BE2C (cell line): ENCODE data around the gene VENTX.

ENCODE experiments used
- DNase-seq: peaks from one replicate; pipeline ENCODE4 v3.0.0-alpha.2; 2020
- H3K27me3 ChIP-seq: fragments of 250-450 bp; sonication (Bioruptor Pico); 2 replicates; pipeline ENCODE4 v1.5.1; 2020; ENCODE audit warnings: mild to moderate bottlenecking
- H3K36me3 ChIP-seq: fragments of 250-450 bp; sonication (Bioruptor Pico); 2 replicates; pipeline ENCODE4 v1.5.1; 2020; ENCODE audit warnings: mild to moderate bottlenecking
- H3K4me1 ChIP-seq: fragments of 250-450 bp; sonication (Bioruptor Pico); 2 replicates; pipeline ENCODE4 v1.5.1; 2020
- H3K4me3 ChIP-seq: 2 replicates; pipeline ENCODE4 v1.5.1; 2011; ENCODE audit warnings: low read depth, low read length
- H3K9me3 ChIP-seq: fragments of 250-450 bp; sonication (Bioruptor Pico); 2 replicates; pipeline ENCODE4 v1.5.1; 2020
- CTCF ChIP-seq: IDR thresholded peaks from 2 replicates; pipeline ENCODE4 v1.5.1; 2012; ENCODE audit warnings: mild to moderate bottlenecking, low read depth, low read length

VENTX gene

GRCh38 chr10:133225707-133226191 lies 11.9 kb upstream of the VENTX start:
- peaks cover 58% of the 10 kb centered on the region for H3K27me3 ChIP-seq
- DNase-seq: no peak
- H3K4me1 ChIP-seq: no peaks in the 10 kb centered on the region

DNA sequence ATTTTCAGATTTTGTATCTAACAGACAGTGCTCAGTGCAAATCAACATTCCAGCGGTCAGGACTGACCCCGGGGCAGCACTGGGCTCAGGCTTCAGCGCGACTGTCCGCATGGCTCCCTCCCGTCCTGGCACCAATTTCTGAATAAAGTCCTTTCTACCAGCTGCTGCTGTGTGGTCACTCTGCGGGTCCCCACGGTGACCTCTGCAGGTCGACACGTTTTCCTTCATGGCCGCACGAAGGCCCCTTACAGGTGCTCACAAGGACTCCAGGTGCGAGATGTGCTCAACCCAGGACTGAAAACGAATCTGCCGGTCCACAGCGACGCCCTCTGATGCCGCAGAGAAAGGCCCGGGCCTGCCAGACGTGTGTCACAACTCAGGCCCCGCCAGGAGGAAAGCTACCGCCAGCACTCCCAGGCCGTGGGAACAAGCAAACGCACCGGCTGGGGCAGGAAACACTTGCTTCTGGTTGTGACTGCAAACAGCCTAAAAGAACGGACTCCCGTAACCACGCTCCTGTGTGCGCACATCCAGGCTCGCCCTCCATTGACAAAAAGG lies 11.3 kb upstream of the VENTX start:
- TF ChIP-seq CTCF: no peak
- peaks cover 62% of the 10 kb centered on the region for H3K27me3 ChIP-seq
- H3K9me3 ChIP-seq: no peaks in the 10 kb centered on the region
- no peak overlapping the region for H3K4me3 ChIP-seq
- DNase-seq: no peak
- H3K4me1 ChIP-seq: no peaks in the 10 kb centered on the region
- H3K36me3 ChIP-seq: no peaks in the 10 kb centered on the region

More at GRCh38 chr10:133225707-133226191, 11.9 kb upstream of the VENTX start:
- Histone ChIP-seq H3K36me3 (no peaks in the 10 kb centered on the region), H3K4me3 (no peak overlapping the region), H3K9me3 (no peaks in the 10 kb centered on the region)
- no peak for TF ChIP-seq CTCF

DNA sequence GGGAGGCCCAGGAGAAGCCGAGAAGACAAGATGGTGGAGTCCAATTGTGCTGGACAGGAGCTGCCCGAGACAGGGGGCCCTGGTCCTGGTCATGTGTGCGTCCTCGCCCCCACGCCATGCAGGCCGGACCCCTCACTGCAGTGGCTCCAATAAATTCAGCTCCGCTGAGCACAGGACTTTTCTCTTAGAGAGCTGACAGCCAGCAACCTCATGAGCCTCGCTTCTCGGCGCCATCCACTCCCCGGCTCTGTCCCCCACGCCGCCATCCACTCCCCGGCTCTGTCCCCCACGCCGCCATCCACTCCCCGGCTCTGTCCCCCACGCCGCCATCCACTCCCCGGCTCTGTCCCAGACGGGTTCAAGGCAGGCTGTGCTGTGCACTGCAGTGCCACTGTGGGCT lies 10.4 kb upstream of the VENTX start:
- peaks cover 71% of the 10 kb centered on the region for H3K27me3 ChIP-seq
- no peak for TF ChIP-seq CTCF
- no peak overlapping the region for H3K4me3 ChIP-seq
- no peak for DNase-seq
- H3K36me3 ChIP-seq: no peaks in the 10 kb centered on the region
- no peaks in the 10 kb centered on the region for H3K4me1 ChIP-seq
- H3K9me3 ChIP-seq: no peaks in the 10 kb centered on the region

- DNase-seq: no peak
- Histone ChIP-seq H3K36me3 (no peaks in the 10 kb centered on the region), H3K27me3 (peaks cover 78% of the 10 kb centered on the region), H3K4me3 (no peak overlapping the region), H3K9me3 (no peaks in the 10 kb centered on the region), H3K4me1 (no peaks in the 10 kb centered on the region)
- no peak for TF ChIP-seq CTCF
Measured at GRCh38 chr10:133229265-133230043, 8.2 kb upstream of the VENTX start.

DNA sequence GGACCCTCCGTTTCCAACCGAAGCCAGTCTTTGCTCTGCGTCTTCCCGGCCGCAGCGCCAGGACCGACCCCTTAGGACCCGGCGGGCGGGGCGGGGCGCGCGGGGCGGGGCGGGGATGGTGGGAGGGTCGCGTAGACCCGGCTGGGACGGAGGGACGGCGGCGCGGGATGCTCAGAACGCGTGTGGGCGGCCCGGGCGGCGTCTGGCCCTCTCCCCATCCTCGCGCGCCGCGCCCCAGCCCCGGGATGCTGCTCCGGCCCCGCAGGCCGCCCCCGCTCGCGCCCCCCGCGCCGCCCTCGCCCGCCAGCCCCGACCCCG lies 7.7 kb upstream of the VENTX start, which contains the start of gene UTF1:
Gene UTF1, plus strand, starts transcription at position 174 of the 318 bp plus-strand sequence. Its CDS starts 72 bp downstream, at position 246.
- no peak for TF ChIP-seq CTCF
- H3K4me3 ChIP-seq: no peak within 1 kb of the TSS

DNA sequence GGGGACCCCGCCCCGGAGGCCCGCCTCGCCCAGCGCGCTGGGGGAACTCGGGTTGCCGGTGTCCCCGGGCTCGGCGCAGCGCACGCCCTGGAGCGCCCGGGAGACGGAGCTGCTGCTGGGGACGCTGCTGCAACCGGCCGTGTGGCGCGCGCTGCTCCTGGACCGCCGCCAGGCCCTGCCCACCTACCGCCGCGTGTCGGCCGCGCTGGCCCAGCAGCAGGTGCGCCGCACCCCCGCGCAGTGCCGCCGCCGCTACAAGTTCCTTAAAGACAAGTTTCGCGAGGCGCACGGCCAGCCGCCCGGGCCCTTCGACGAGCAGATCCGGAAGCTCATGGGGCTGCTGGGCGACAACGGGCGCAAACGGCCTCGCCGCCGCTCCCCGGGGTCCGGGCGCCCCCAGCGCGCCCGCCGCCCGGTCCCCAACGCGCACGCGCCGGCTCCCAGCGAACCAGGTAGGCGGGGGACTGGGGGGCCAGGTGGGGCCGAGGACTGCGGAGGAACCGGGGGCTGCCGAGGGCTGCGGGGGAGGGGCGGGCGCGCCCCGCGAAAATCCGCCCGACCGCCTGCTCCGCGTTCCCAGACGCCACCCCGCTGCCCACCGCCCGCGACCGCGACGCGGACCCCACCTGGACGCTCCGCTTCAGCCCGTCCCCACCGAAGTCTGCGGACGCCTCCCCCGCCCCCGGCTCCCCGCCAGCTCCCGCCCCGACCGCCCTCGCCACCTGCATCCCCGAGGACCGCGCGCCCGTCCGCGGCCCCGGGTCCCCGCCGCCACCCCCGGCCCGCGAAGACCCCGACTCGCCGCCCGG lies 7.1 kb upstream of the VENTX start:
- no peak for TF ChIP-seq CTCF
- no peak for DNase-seq
- Histone ChIP-seq H3K36me3 (no peaks in the 10 kb centered on the region), H3K4me1 (no peaks in the 10 kb centered on the region), H3K9me3 (no peaks in the 10 kb centered on the region), H3K4me3 (no peak overlapping the region), H3K27me3 (peaks cover 73% of the 10 kb centered on the region)

More for the DNA sequence above, 7.7 kb upstream of the VENTX start, which contains the start of gene UTF1:
- no peaks in the 10 kb centered on the region for H3K4me1 ChIP-seq
- H3K27me3 ChIP-seq: peaks cover 73% of the 10 kb centered on the region
- H3K36me3 ChIP-seq: no peaks in the 10 kb centered on the region
- no peak for DNase-seq
- no peaks in the 10 kb centered on the region for H3K9me3 ChIP-seq
